Ovary (tissue), 3 donors: ENCODE measurements around the gene PDE6D.

Experiments used
- EP300 ChIP-seq: sonication (generic); formaldehyde crosslinking; IDR thresholded peaks from one replicate; pipeline ENCODE4 v1.6.1; 2017; ENCODE audit warnings: antibody characterized with exemption
- POLR2A ChIP-seq: fragments of 450-650 bp; IDR thresholded peaks from one replicate; pipeline ENCODE4 v1.6.1; 2017; ENCODE audit warnings: antibody characterized with exemption, mild to moderate bottlenecking, moderate library complexity
- TF ChIP-seq, protein P1 (sequence below), 3 donors: fragments of 450-650 bp in 2 of 3; fragments of 200-600 bp in 1 of 3; IDR thresholded peaks; one replicate each; pipeline versions ENCODE4 v1.5.1 to v1.8.0; 2016 to 2022; ENCODE audit warnings: antibody characterized with exemption in 3 of 3, mild to moderate bottlenecking in 1 of 3
- donor health status: DM: no; HTN: no; CAD: no.

GRCh38 chr2:231718799-231719198 is 62.3 kb downstream of the PDE6D start:
- TF ChIP-seq, protein P1, sequence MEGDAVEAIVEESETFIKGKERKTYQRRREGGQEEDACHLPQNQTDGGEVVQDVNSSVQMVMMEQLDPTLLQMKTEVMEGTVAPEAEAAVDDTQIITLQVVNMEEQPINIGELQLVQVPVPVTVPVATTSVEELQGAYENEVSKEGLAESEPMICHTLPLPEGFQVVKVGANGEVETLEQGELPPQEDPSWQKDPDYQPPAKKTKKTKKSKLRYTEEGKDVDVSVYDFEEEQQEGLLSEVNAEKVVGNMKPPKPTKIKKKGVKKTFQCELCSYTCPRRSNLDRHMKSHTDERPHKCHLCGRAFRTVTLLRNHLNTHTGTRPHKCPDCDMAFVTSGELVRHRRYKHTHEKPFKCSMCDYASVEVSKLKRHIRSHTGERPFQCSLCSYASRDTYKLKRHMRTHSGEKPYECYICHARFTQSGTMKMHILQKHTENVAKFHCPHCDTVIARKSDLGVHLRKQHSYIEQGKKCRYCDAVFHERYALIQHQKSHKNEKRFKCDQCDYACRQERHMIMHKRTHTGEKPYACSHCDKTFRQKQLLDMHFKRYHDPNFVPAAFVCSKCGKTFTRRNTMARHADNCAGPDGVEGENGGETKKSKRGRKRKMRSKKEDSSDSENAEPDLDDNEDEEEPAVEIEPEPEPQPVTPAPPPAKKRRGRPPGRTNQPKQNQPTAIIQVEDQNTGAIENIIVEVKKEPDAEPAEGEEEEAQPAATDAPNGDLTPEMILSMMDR (IDR thresholded peaks at IDR 0.05) = no peak
- TF ChIP-seq POLR2A = no peak
- TF ChIP-seq EP300 = no peak
